B cell (primary cell): ENCODE data around the gene MS4A18.

Experiments used
- CTCF ChIP-seq: fragments of 200-600 bp; IDR thresholded peaks from one replicate; pipeline ENCODE4 v1.8.0; 2022; ENCODE audit warnings: antibody characterized with exemption, mild to moderate bottlenecking
- EZH2 ChIP-seq: IDR thresholded peaks from 2 replicates; pipeline ENCODE4 v1.6.1; 2012; ENCODE audit warnings: borderline replicate concordance, low read depth, mild to moderate bottlenecking, moderate library complexity, low read length; ENCODE audit not compliant: insufficient read depth, poor library complexity, severe bottlenecking

DNA sequence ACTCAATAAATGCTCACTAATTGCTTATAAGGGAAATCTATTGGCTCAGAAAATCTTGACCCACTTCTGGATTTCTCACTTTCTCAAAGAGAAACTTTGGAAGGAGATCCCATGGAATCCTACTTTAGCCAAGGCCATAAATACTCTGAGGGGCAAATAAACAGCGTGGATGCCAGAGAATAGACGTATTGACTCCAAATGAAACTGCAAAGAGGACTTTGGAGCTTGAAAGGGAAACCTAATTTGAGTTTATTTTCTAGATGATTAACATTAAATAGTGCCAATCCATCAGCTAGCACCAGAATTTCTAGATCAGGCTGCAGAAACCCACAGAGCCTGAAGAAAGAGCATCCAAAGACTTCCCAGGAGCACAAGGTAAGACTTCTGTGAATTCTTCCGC, at the start of gene MS4A18:
- TF ChIP-seq CTCF (no peak), EZH2 (no peak)
